Endodermal cell (in vitro differentiated cells): ENCODE measurements around the gene SRRD. TPM values are rescaled to one million over a fixed set of nuclear protein-coding genes. Genes with fewer than 3 reads are reported as not detected.

ENCODE experiments used
- DNase-seq: peaks from one replicate; pipeline ENCODE4 v3.0.0-alpha.2; 2017
- H3K27ac ChIP-seq: 2 replicates; pipeline ENCODE4 v1.5.1; 2013; ENCODE audit warnings: mild to moderate bottlenecking, low read depth, low read length, moderate library complexity
- H3K27me3 ChIP-seq: 2 replicates; pipeline ENCODE4 v1.6.1; 2013; ENCODE audit warnings: mild to moderate bottlenecking, low read length, moderate library complexity; ENCODE audit not compliant: insufficient read depth, control insufficient read depth, poor library complexity, severe bottlenecking
- H3K36me3 ChIP-seq: 2 replicates; pipeline ENCODE4 v1.7.0; 2013; ENCODE audit warnings: mild to moderate bottlenecking, low read length, moderate library complexity; ENCODE audit not compliant: control insufficient read depth, insufficient read depth
- H3K4me1 ChIP-seq: one replicate; pipeline ENCODE4 v1.7.0; 2013; ENCODE audit warnings: low read length; ENCODE audit not compliant: control insufficient read depth, insufficient read depth
- H3K4me3 ChIP-seq: 2 replicates; pipeline ENCODE4 v1.5.1; 2013; ENCODE audit warnings: mild to moderate bottlenecking, low read length, moderate library complexity
- H3K9ac ChIP-seq: 2 replicates; pipeline ENCODE4 v1.6.1; 2013; ENCODE audit warnings: mild to moderate bottlenecking, low read length, moderate library complexity; ENCODE audit not compliant: poor library complexity, severe bottlenecking; ENCODE audit errors: extremely low read depth
- H3K9me3 ChIP-seq: 2 replicates; pipeline ENCODE4 v1.6.1; 2013; ENCODE audit warnings: mild to moderate bottlenecking, low read length, moderate library complexity; ENCODE audit not compliant: control insufficient read depth
- H3K27ac Mint-ChIP-seq: 2 replicates; pipeline ENCODE4 v1.8.0; 2020; ENCODE audit warnings: mixed read lengths
- H3K27me3 Mint-ChIP-seq: 2 replicates; pipeline ENCODE4 v1.8.0; 2021; ENCODE audit warnings: mild to moderate bottlenecking, mixed read lengths; ENCODE audit not compliant: insufficient read depth
- H3K36me3 Mint-ChIP-seq: 2 replicates; pipeline ENCODE4 v1.8.0; 2020; ENCODE audit warnings: low read depth, mixed read lengths
- H3K4me1 Mint-ChIP-seq: 2 replicates; pipeline ENCODE4 v1.8.0; 2020; ENCODE audit warnings: mixed read lengths
- H3K4me3 Mint-ChIP-seq: 2 replicates; pipeline ENCODE4 v1.8.0; 2020; ENCODE audit warnings: mild to moderate bottlenecking, moderate library complexity, mixed read lengths
- H3K9me3 Mint-ChIP-seq: 2 replicates; pipeline ENCODE4 v1.8.0; 2020; ENCODE audit warnings: mild to moderate bottlenecking, mixed read lengths
- CTCF ChIP-seq: fragments of 200-600 bp; sonication (generic); conservative IDR thresholded peaks from 2 replicates; pipeline ENCODE4 v1.5.0; 2021; ENCODE audit warnings: antibody characterized with exemption, mild to moderate bottlenecking
- WGBS, 2 experiments: methylation state at CpG; one replicate each; pipeline versions ENCODE4 v1.1.5 to v1.1.7; 2013; ENCODE audit warnings: missing lambda C conversion rate in 2 of 2, mixed read lengths in 1 of 2; ENCODE audit not compliant: insufficient coverage in 1 of 2, insufficient read length in 1 of 2; 5-methylcytosine and 5-hydroxymethylcytosine counted together
- total RNA-seq, 2 donors: library from RNA; stranded (reverse); fragmentation: NEBNext Ultra II Directional in 1 of 2; extraction: Animal tissue kit (Norgen Biotek cat#: 25700) in 1 of 2; gene quantifications; 2 replicates in 1 of 2; 3 replicates in 1 of 2; pipeline ENCODE4 v1.2.1, GENCODE V29; 2021

The SRRD gene
- total RNA-seq, 2 donors from 2014 or later = 27.4 to 30.0 TPM

GRCh38 chr22:26485806-26486390, 2.2 kb downstream of the SRRD start:
- Histone ChIP-seq H3K27me3 (no peaks in the 10 kb centered on the region), H3K4me1 (peaks cover 3% of the 10 kb centered on the region), H3K9me3 (no peaks in the 10 kb centered on the region), H3K4me3 (no peak overlapping the region), H3K36me3 (peaks cover 36% of the 10 kb centered on the region), H3K9ac (no peak overlapping the region), H3K27ac (no peak overlapping the region)
- Mint-ChIP-seq H3K4me1 (peaks cover 24% of the 10 kb centered on the region), H3K27me3 (no peaks in the 10 kb centered on the region), H3K9me3 (no peaks in the 10 kb centered on the region), H3K36me3 (peaks cover 31% of the 10 kb centered on the region), H3K4me3 (no peak overlapping the region), H3K27ac (no peak overlapping the region)
- no peak for DNase-seq
- WGBS, 2 experiments = 85 to 86% methylated on average over 3 of the region's 3 CpGs
- no peak for TF ChIP-seq CTCF

GRCh38 chr22:26486394-26486793, 2.7 kb downstream of the SRRD start:
- H3K4me3 Mint-ChIP-seq = no peak overlapping the region
- no peak overlapping the region for H3K9ac ChIP-seq
- 96 to 100% methylated on average over 1 to 5 of the region's 5 CpGs for WGBS, 2 experiments
- no peak overlapping the region for H3K27ac ChIP-seq
- peaks cover 41% of the 10 kb centered on the region for H3K36me3 ChIP-seq
- peaks cover 19% of the 10 kb centered on the region for H3K4me1 Mint-ChIP-seq
- no peak overlapping the region for H3K4me3 ChIP-seq
- no peaks in the 10 kb centered on the region for H3K27me3 ChIP-seq
- H3K27me3 Mint-ChIP-seq = no peaks in the 10 kb centered on the region
- no peak for TF ChIP-seq CTCF
- H3K27ac Mint-ChIP-seq = no peak overlapping the region
- H3K9me3 Mint-ChIP-seq = no peaks in the 10 kb centered on the region
- H3K4me1 ChIP-seq = peaks cover 3% of the 10 kb centered on the region
- H3K9me3 ChIP-seq = no peaks in the 10 kb centered on the region
- peaks cover 32% of the 10 kb centered on the region for H3K36me3 Mint-ChIP-seq
- no peak for DNase-seq

- no peaks in the 10 kb centered on the region for H3K27me3 ChIP-seq
- peaks cover 57% of the 10 kb centered on the region for H3K36me3 ChIP-seq
- WGBS, 2 experiments = 93 to 94% methylated on average over 3 of the region's 3 CpGs
- H3K27ac ChIP-seq = no peak overlapping the region
- Mint-ChIP-seq H3K27ac (no peak overlapping the region), H3K36me3 (peaks cover 45% of the 10 kb centered on the region), H3K9me3 (no peaks in the 10 kb centered on the region), H3K4me1 (peaks cover 4% of the 10 kb centered on the region), H3K4me3 (no peak overlapping the region), H3K27me3 (no peaks in the 10 kb centered on the region)
- H3K9ac ChIP-seq = no peak overlapping the region
- H3K4me3 ChIP-seq = no peak overlapping the region
- peaks cover 3% of the 10 kb centered on the region for H3K4me1 ChIP-seq
- H3K9me3 ChIP-seq = no peaks in the 10 kb centered on the region
- DNase-seq = no peak
- TF ChIP-seq CTCF = no peak
Measured at GRCh38 chr22:26487996-26488395, 4.3 kb downstream of the SRRD start.
